Left renal cortex interstitium (tissue), 4 donors: Measurements from ENCODE around the gene TTR. TPM values are rescaled to one million over a fixed set of nuclear protein-coding genes. Genes with fewer than 3 reads are reported as not detected.

ENCODE experiments used
- DNase-seq, 4 donors: peaks; one replicate each; pipeline ENCODE4 v3.0.0-alpha.2; 2013; ENCODE audit warnings: low read depth in 4 of 4, low spot score in 2 of 4, missing footprints in 1 of 4
- polyA plus RNA-seq, 4 donors: library from polyadenylated mRNA; unstranded; fragments of 120-200 nt; gene quantifications; one replicate each; pipeline ENCODE4 v1.2.1, GENCODE V29; 2013; ENCODE audit not compliant: insufficient read length in 4 of 4

The TTR gene
- polyA plus RNA-seq, 4 donors: 0.17 to 25.3 (median 0.49) TPM; not detected in 1

- DNase-seq: no peak
These were observed 13.6 kb upstream of the TTR start for GRCh38 chr18:31578126-31578525.

DNA sequence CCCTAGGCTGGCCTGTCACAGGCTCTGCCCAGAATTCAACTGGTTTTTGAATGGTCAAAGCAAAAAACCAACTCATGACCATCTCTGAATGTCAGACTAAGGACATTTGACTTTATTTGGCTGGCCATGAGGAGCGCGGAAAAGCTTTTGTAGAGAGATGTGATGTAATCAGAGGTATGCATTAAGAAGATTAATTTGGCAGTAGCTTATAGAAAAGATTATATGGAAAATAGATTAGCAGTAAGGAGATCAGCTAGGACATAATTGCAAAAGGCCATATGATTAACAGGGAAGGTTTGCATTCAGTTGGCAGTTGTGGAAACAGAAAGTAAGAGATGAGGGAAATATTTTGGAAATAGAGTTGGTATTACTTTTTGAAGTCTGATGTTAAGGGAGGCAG lies 12.3 kb upstream of the TTR start:
- DNase-seq: no peak

DNA sequence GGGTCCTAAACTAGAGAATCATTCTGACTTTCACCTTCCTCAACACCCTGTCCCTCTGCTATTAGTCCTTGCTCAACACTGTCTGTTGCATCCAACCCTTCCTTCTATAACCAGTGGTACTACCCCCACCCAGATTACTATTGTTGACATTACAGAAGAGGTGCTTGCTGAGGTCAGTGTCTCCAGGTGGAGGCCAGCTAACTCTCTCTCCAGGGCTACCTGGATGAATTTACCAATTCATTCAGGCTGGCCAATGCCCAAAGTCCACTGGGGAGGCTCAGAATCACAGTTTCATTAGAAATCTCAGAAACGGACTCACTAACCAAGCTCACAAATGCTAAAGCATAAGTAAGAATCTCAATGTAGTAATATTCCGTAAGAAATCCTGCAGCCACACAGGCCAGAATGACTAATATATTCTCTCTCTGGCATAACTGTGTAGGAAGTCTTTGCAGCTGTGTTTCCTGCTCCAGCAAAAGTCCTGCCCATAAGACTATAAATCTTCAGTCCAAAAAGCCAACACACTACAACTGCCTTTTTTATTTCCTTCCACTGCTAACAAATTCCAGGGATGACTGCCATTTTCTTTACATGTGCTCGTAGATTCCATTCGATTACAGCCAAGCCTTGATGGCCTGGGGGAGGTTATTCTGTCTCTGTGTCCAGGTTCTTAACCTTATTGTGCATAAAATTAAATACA lies 10.0 kb upstream of the TTR start:
- DNase-seq: no peak

GRCh38 chr18:31583185-31583854 lies 8.4 kb upstream of the TTR start:
- no peak for DNase-seq

DNA sequence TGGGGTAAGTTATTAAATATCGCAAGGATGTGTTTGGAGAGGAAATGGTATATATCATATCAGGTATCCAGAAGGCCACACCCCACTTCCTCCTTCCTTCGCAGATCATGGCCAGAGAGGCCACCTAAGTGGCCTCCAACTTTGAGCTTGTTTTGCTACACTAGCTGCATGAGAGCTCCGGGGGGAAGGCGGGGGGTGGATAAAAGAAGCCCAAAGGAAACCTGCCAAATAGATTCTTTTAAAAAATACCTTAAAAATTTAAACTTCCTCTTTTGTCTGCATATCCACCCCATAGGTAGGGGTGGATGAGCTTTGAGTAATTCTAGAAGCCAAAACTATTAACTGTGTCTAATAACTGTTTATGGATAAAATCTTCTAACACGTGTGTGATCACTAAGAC lies 5.7 kb upstream of the TTR start:
- no peak for DNase-seq

- DNase-seq: no peak
These were observed 5.1 kb upstream of the TTR start for GRCh38 chr18:31586616-31587015.

GRCh38 chr18:31587529-31587928 lies 4.1 kb upstream of the TTR start:
- no peak for DNase-seq

DNA sequence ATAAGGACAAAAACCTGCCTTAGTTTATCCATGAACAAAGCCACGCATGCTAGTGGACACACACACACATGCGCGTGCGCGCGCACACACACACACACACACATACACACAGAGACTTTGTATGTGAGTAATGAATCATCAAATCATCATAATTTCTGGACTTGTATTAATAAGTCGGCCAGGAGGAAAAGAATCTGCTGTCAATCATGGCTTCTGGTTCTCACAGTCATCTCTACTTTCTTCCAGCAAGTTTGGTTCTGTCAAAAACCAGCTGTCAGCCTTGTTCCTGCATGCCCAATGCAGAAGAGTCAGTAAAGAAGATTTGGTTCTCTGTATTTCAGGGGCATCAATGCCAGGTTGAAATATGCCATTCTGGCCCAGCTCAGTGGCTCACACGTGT lies 1.1 kb upstream of the TTR start:
- no peak for DNase-seq

DNA sequence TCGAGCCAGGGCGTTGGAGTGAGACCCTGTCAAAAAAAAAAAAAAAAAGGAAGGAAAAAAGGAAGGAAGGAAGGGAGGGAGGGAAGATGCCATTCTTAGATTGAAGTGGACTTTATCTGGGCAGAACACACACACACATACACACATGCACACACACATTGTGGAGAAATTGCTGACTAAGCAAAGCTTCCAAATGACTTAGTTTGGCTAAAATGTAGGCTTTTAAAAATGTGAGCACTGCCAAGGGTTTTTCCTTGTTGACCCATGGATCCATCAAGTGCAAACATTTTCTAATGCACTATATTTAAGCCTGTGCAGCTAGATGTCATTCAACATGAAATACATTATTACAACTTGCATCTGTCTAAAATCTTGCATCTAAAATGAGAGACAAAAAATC lies 564 bp upstream of the TTR start:
- no peak for DNase-seq

- no peak for DNase-seq
These were observed 955 bp downstream of the TTR start for GRCh38 chr18:31592506-31593157.

DNA sequence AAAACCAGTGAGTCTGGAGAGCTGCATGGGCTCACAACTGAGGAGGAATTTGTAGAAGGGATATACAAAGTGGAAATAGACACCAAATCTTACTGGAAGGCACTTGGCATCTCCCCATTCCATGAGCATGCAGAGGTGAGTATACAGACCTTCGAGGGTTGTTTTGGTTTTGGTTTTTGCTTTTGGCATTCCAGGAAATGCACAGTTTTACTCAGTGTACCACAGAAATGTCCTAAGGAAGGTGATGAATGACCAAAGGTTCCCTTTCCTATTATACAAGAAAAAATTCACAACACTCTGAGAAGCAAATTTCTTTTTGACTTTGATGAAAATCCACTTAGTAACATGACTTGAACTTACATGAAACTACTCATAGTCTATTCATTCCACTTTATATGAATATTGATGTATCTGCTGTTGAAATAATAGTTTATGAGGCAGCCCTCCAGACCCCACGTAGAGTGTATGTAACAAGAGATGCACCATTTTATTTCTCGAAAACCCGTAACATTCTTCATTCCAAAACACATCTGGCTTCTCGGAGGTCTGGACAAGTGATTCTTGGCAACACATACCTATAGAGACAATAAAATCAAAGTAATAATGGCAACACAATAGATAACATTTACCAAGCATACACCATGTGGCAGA lies 3.6 kb downstream of the TTR start:
- no peak for DNase-seq

- no peak for DNase-seq
These were observed 4.6 kb downstream of the TTR start for GRCh38 chr18:31596081-31596872.

GRCh38 chr18:31598021-31598805 lies 6.5 kb downstream of the TTR start:
- DNase-seq: no peak

GRCh38 chr18:31603315-31603714 lies 11.6 kb downstream of the TTR start:
- DNase-seq: no peak

GRCh38 chr18:31606265-31606664 lies 14.6 kb downstream of the TTR start:
- no peak for DNase-seq

DNA sequence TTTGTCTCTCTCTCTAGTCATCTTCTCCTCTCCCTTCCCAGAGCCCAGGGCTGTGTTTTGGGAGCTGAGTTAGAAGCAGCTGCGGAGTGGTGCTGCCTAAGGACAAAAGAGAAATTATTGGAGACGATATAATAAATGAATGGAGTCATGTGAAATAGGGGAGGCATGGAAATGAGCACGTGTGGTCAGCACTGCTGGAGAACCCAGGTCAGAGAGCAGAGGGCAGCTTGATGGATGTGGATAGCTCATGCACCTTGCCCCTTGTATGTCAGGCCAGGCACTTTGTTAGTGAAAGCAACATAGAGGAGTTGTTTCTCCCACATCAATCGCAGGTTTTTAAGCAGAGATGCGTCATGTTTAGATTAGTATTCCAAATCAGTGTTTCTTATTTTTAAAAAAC lies 15.7 kb downstream of the TTR start:
- DNase-seq: no peak

- no peak for DNase-seq
These were observed 18.2 kb downstream of the TTR start for GRCh38 chr18:31609886-31610285.

DNA sequence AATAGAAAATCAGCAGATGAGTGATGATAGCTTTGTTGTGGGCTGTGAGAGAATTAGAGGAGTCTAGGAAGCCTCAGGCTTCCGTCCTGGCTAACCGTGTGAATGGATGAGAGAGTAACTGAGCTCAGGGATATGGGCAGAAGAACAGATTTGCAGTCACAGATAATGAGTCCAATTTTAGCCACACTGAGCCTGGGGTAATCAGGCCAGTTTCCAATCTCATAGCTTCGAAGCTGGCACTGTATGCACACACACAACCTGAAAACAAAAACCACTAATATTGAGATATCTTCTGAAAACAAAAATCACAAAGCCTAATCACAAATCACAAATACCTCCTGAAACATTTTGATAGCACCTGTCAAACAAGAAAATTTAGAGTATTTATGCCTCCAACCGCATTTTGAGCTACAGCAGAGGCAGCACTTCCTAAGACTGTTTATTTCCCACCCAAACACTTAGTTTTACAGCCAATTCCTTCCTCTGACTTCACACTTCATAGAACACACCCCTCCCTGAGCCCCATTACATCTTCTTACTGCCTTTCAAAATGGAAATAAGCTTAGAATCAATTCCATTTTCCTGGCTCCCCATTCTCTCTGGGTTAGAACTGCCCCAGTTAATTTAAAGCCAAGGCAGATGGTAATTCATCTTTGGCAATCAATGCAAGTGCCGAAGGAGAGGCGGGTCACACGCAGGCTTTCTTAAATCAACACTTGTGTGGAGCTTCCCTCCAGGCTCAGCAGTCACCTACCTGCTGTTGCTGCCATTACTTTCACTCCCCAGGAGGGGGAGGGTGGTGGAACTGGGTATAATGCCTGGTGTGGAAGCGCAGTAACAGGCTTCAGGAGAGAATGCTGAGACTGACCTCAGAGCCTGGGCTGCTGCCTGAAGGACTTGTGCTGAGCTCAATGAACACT lies 18.9 kb downstream of the TTR start:
- peak in 1 of 4 donors; percentile 19 for DNase-seq

GRCh38 chr18:31611511-31611910 lies 19.8 kb downstream of the TTR start:
- no peak for DNase-seq
